C4-2B (cell line): ENCODE data around the gene BNIPL.

ENCODE experiments used
- H3K27ac ChIP-seq: fragments of 450-650 bp; 2 replicates; pipeline ENCODE4 v1.5.1; 2017
- ZFX ChIP-seq: fragments of 450-650 bp; IDR thresholded peaks from 2 replicates; pipeline ENCODE4 v1.6.1; 2017
- TF ChIP-seq, protein P1 (sequence below): fragments of 450-650 bp; conservative IDR thresholded peaks from 2 replicates; pipeline ENCODE4 v1.5.1; 2017; ENCODE audit warnings: mild to moderate bottlenecking

Gene BNIPL

GRCh38 chr1:150997949-150998348 is 38.4 kb upstream of the BNIPL start:
- H3K27ac ChIP-seq = no peak overlapping the region
- TF ChIP-seq ZFX = no peak
- TF ChIP-seq, protein P1, sequence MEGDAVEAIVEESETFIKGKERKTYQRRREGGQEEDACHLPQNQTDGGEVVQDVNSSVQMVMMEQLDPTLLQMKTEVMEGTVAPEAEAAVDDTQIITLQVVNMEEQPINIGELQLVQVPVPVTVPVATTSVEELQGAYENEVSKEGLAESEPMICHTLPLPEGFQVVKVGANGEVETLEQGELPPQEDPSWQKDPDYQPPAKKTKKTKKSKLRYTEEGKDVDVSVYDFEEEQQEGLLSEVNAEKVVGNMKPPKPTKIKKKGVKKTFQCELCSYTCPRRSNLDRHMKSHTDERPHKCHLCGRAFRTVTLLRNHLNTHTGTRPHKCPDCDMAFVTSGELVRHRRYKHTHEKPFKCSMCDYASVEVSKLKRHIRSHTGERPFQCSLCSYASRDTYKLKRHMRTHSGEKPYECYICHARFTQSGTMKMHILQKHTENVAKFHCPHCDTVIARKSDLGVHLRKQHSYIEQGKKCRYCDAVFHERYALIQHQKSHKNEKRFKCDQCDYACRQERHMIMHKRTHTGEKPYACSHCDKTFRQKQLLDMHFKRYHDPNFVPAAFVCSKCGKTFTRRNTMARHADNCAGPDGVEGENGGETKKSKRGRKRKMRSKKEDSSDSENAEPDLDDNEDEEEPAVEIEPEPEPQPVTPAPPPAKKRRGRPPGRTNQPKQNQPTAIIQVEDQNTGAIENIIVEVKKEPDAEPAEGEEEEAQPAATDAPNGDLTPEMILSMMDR = no peak

DNA sequence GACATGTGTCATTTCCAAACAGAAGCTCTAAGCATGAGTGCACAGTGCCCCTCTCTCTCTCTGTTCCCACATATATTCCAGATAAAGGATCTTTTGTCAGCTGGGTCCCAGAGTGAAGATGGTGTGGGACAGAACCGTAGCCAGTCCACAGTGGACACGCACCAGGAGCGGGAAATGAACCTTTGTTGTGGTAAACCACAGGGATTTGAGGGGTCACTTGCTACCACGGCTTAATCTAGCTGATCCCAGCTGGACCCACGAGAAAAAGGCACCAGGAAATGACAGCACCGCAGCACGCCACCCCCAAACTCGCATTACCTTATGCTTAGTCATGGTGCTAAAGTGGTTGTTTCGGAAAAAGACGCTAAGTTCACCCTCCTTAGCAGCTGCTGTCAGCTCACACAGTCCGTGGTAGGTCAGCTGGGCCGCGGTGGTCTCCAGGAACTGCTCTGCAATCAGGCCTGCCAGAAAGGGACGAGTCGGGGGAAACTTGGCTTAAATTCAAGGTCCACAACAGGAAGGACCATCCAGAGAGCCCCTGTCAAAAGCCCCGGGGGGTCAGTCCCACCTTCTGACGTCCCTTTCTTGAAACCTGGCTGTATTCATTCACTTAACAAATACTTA is 37.2 kb upstream of the BNIPL start:
- no peak for TF ChIP-seq ZFX
- TF ChIP-seq, protein P1 = no peak
- no peak overlapping the region for H3K27ac ChIP-seq

GRCh38 chr1:150999926-151000325 is 36.5 kb upstream of the BNIPL start:
- H3K27ac ChIP-seq = no peak overlapping the region
- TF ChIP-seq, protein P1 = no peak
- no peak for TF ChIP-seq ZFX

DNA sequence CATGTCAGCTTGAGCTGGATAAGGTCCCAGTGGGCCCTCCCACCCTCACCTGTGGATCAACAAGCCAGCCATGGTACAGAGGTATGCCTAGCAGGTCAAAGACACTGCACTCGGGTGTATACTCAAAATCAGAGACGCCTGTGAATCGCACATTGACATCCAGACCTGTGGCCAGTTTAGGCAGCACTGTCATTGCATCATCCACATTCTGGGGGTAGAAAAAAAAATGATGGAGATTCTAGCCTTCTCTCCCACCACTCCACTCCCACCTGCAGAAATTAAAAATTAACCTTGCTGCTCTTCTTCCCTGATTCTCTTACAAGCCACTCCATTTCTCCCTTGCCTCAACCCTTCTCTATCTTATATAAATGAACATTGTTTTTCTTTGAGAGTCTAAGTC is 36.0 kb upstream of the BNIPL start:
- TF ChIP-seq, protein P1 = no peak
- no peak for TF ChIP-seq ZFX
- no peak overlapping the region for H3K27ac ChIP-seq

DNA sequence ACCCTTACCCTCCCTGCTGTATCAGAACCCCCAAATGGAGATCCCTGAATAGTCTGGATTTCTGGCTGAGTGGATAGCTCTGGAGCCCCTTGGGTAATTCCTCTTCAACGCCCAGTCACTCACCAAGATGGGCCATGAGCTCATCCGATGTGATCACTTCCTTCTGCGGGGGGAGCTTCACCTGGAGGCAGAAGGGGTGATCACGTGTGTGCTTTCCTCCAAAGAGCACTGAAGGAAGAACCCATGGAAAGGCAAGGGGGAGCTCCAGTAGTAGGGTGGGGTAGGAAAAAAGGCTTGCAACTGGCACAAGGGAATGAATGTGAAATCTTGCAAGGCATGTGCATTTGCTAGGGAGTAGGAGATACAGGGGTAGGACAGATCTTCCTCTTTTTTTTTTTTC is 34.8 kb upstream of the BNIPL start:
- TF ChIP-seq, protein P1 = no peak
- no peak for TF ChIP-seq ZFX
- no peak overlapping the region for H3K27ac ChIP-seq

- H3K27ac ChIP-seq = no peak overlapping the region
- TF ChIP-seq, protein P1 = no peak
- no peak for TF ChIP-seq ZFX
Observed at GRCh38 chr1:151002051-151002450, 34.3 kb upstream of the BNIPL start.

DNA sequence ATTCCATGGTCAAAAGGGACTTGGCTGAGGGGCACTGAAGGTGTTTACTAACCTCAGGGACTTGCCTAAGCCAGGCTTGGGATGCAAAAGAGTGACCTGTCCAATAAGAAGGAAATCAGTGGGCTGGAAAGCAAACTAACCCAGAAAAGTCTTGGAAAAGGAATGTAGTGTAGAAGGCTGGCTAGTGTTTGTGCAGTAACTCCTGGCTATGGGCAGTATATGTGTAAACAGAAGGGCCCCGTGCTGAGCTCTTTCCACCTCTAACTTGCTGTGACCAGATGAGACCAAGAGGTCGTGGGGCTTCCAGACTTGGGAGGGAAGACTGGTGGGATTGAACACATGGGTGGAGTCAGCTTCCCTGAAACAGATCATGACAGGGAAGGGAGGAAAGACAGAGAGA is 33.8 kb upstream of the BNIPL start:
- TF ChIP-seq, protein P1 = no peak
- no peak for TF ChIP-seq ZFX
- no peak overlapping the region for H3K27ac ChIP-seq
